Measurements from ENCODE around the gene STOX1.
"Not testable (repeated sequence)": the region's sequence is repeated elsewhere in the genome, so short reads cannot be mapped to it uniquely, and the experiment has no call there.

The STOX1 gene

DNA sequence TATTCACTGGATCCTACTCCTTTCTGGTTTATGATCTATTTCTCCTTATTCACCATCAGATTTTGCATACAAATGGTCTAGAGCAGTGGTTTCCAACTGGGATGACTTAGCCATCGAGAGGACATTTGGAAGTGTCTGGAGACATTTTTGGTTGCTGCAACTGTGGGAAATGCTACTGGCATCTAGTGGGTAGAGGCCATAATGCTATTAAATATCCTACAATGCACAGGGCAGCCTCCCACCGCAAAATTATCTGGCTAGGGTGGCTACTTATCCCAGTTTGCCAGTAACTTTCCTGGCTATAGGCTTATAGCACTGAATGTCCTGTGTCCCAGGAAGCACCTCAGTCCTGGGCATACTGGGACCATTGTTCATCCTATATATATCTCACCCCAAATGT lies 52.3 kb downstream of the STOX1 start:
- no peak for DNase-seq (ENCODE audit: low spot score)

DNA sequence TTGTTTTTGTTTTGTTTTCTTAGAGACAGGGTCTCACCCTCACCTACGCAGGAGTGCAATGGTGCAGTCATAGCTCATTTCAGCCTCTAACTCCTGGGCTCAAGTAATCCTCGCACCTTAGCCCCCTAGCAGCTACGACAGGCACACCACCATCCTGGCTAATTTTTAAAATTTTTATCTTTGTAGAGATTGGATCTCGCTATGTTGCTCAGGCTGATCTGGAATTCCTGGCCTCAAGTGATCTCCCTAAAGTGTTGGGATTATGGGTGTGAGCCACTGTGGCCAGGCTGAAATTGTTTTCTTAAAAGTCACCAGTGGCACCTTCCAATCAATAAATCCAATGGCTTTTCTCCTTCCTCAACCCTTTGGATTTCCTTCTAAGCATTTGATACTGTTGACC lies 52.9 kb downstream of the STOX1 start:
- DNase-seq (ENCODE audit: low spot score): no peak

DNA sequence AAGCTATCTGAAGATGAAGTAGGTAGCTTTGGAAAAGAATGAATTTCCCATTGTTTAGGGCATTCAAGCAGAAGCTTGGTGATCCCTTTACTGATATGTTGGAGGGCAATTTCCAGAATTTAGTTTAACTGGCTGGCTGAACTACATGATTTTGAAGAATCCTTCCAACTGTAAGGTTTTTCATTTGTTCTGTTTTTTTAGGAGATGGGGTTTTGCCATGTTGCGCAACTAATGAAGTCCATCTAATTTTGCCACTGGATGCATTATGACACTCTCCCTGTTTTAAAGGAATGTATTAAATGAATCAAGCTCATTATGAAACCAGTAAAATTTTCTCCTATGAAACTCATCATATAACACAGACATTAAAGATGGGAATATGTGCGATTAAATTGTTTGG lies 67.7 kb downstream of the STOX1 start:
- DNase-seq (ENCODE audit: low spot score): no peak

DNA sequence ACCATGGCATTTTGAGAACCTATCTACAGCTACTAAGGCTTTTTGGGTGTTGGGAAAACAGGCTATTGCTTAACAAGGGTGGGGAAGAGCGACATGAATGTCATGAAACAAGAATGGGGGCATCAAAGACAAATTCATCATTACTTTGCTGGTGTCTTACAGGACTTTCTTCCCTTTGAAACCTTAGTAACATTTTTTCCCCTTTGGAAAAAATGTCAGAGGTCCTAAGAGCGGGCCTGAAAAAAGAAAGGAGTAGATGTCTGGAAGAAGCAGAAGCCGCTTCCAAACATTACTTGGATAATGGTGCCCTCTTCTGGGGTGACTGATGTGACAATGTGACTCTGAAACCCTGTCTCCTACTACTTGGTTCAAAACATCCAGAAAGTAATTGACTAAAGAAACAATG lies 70.0 kb downstream of the STOX1 start:
- no peak for DNase-seq (ENCODE audit: low spot score)

DNA sequence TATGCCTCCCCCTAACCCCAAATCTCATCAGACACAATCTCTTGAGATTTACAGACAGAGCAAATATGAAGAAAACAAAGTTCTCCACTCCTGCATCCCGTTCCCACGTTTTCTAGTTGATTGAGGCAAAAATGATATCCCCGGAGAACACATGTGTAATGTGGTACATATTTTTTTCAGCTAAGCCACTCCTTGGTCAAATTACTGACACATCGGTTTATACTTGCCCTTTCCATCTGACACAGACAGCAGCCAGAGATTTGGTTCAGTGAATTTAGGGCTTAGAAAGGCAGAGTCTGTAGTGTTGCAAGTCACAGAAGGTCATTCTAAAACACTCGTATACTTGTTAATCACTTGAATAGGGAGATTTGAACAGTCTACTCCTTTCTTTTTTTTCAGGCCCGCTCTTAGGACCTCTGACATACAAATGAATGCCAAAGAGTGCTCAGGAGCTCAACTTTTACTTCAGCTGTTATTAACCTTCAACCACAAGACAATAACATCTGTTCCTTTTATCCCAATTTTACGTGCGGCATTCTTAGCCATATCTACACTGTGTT lies 71.9 kb downstream of the STOX1 start:
- DNase-seq (ENCODE audit: low spot score): no peak

DNA sequence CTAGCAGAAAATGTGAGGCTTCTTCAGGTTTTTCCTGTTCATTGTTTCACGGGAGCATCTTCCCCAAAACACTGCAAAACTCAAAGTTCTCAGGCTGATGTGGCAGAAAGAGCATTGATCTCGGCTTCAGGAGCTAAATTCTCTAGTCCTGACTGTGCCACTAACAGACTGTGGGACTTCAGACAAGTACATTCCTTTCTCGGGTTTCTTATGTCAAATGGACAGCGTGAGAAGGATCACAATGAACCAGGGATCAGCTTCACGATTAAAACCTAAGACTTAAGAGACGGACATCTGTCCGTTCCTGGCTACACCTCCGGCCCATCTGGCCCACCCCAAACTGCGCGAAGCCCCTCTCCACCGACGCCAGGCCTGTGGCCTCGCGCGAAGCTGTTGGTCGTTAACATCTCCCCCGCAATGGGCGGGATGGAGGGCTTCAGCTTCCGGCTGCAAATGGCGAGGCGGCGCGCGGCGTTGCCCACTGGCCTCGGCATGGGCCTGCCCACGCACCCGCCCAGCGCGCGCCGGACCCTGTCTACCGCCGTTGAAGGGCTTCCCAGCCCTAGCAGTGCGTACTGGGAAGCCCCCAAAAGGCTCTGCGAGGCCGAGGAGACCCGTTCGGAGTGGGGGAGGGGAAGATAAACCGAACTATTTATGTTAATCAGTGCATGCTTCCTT lies 73.2 kb downstream of the STOX1 start:
- DNase-seq (ENCODE audit: low spot score): peak; percentile 92

DNA sequence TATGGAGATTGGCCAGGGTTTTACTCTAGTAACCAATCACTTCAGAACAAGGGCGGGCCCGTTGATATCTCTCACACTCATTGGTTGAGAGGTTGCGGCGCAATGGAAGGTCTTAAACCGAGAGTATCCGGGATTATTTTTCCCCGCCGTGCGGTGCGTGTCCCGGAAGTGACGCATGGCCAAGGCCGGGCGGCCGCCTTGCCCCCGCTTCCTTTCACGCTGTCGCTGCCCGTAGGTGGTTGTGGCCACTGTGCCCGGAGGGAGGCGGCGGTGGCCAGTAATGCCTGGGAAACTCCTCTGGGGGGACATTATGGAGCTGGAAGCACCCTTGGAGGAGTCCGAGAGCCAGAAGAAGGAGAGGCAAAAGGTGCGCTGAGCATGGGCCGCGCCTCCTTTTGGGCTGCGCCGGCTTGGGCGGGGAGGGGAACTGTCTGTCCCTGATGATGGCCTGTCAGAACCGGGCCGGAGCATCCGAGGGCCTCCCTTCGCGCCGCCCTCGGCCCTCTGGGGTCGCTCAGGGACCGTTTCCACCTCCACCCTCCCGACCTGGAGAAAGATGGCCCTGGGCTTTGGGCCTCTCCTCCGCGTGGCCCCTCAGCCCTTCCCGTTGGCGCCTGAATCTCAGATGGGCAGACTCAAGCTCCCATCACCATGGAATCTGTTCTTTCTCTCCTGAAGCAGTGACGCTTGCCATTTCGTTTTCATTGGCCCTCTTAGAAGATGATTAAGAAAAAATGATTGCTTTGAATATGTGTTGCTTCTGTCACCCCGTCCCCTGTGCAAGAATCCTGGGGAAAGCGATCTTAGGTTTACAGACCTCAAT lies 74.0 kb downstream of the STOX1 start, which contains the start of gene DDX50:
TSS of gene DDX50 (plus strand) at position 211 of the 823 bp plus-strand sequence. CDS start at position 281, 70 bp downstream.
- DNase-seq (ENCODE audit: low spot score): peak; percentile 98

DNA sequence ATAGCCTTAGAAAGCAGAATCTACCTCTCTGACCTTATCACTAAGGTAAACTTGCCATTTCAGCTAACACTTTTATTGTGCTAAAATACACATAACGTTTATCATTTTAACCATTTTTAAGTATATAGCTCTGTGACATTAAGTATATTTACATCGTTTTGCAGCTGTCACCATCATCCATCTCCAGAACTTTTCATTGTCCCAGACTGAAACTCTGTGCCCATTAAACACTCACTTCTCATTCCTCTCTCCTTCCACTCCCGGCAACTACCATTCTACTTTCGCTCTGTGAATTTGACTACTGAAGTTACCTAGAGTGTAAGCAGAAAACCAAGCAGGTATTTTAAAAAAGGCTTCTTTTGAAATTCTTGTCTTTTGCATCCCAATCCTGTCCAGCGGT lies 75.1 kb downstream of the STOX1 start:
- no peak for DNase-seq (ENCODE audit: low spot score)

DNA sequence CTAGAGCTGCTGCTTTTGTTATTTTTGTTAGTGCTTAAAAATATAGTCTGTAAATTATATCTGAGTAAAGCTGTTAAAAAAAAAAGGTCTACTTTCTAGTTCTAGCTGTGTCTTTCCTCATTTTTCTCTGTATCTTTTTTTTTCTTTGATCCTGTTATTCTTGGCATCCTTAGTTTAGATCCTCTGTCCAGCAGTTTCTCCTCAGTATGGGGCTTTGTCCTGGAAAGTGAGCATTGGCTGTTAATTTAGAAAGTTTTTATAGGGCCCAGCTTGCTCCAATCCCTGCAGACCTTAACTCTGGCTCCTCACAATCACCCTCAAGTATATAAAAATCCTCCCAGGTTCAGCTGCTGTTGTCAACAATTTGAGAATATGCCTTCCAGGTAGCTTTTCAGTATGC lies 97.3 kb downstream of the STOX1 start:
- no peak for DNase-seq (ENCODE audit: low spot score)

DNA sequence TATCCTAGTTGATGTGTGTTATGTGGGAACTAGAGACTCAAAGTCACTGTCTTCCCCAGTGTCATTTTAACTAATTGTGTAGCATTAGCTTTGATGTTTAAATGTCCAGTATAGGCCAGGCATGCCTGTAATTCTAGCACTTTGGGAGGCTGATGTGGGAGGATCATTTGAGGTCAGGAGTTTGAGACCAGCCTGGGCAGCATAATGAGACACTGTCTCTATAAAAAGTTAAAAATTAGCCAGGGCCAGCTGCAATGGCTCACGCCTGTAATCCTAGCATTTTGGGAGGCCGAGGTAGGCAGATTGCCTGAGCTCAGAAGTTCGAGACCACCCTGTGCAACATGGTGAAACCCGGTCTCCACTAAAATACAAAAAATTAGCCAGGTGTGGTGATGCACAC lies 98.2 kb downstream of the STOX1 start:
- DNase-seq (ENCODE audit: low spot score): no peak

DNA sequence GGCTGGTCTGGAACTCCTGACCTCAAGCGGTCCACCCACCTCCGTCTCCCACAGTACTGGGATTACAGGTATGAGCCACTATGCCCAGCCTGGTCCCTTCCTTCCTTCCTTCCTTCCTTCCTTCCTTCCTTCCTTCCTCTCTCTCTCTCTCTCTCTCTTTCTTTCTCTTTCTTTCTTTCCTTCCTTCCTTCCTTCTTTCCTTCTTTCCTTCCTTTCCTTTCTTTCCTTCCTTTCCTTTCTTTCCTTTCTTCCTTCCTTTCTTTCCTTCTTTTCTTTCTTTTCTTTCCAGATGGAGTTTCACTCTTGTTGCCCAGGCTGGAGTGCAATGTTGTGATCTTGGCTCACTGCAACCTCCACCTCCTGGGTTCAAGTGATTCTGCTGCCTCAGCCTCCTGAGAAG lies 101.8 kb downstream of the STOX1 start:
- DNase-seq (ENCODE audit: low spot score): not testable (repeated sequence)

DNA sequence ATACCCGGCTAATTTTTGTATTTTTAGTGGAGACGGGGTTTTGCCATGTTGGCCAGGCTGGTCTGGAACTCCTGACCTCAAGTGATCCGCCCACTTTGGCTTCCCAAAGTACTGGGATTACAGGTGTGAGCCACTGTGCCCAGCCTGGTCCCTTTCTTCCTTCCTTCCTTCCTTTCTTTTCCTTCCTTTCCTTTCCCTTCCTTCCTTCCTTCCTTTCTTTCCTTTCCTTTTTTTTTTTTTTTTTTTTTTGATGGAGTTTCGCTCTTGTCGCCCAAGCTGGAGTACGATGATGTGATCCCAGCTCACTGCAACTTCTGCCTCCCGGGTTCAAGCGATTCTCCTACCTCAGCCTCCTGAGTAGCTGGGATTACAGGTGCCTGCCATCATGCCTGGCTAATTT lies 102.6 kb downstream of the STOX1 start:
- DNase-seq (ENCODE audit: low spot score): not testable (repeated sequence)

DNA sequence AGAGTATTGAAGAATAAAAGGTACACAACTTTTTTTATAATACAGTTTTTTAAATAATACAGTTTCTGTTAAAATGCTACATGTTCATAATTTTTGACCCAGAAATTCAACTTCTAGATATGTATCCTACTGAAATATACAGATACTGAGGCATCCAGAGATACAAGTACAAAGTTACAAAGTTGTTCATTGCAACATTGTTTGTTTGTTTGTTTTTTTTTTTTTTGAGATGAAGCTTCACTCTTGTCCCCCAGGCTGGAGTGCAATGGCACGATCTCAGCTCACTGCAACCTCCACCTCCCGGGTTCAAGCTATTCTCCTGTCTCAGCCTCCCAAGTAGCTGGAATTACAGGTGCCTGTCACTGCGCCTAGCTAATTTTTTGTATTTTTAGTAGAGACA lies 105.5 kb downstream of the STOX1 start:
- DNase-seq (ENCODE audit: low spot score): not testable (repeated sequence)

DNA sequence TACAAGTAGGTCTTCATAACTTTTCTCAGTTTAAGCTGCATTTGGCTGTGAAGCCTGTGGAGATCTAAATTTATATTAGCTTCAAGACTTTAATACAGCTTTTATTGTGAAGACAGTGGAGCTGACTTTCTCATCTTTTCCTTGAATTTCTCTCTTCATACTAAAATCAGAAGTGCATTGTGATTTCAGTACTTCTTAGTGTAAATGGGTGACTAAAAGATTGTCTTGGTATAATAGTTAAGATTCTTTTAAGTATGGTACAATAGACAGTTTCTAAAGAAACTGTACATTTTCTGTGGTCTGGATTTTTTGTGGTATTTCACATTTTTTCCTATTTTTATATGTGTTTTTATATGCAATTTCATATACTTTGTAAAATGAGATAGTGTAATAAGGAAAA lies 107.7 kb downstream of the STOX1 start:
- DNase-seq (ENCODE audit: low spot score): no peak

DNA sequence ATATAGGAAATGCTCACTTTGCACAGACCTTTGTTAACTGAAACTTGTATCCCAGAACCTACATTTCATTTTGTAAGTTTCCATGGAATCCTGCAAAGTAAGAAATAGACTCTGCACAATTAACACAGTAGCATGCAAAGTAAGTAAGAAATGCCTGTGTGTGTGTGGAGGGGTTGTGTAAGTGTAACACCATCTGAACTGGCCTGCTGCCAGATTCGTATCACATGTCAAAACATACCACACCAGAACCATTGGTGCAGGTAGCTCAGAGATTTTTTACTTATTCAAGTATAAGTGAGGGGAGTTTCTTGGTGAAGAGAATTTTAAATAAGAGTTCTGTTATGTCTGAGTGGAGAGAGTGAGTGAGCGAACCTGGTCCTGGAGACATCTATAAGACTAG lies 110.8 kb downstream of the STOX1 start:
- no peak for DNase-seq (ENCODE audit: low spot score)

DNA sequence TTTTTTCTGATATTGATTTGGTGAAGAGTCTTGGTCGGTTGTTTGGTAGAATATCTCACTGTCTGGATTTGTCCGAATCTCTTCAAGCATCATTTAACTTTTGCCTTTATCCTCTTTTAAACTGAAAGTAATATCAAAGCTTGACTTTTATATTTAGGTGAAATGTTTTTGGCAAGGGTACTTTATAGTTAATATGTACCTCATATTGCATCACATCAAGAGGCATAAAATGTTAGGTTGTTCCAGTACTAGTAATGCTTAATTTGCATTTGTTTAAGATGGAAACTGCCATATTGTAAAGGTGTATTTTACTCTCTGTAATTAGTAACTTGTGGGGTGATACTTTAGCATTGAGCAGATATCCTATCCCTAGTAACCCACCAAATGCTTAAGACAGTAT lies 111.6 kb downstream of the STOX1 start:
- no peak for DNase-seq (ENCODE audit: low spot score)

DNA sequence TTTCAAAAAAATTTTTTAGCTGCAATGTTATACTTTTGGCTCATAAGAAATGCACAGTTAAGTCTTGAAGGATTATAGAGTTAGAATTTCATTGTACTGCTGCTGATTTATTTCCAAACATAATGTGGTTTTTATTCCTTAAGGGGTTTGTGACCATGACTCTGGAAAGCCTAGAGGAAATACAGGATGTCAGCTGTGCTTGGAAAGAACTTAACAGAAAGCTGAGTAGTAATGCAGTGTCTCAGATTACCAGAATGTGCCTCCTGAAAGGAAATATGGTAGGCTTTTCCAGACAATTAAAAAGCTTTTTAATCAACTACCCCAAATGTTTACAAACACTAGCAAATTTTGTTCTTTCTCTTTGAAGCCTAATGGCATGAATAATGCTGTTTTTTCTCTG lies 113.6 kb downstream of the STOX1 start:
- DNase-seq (ENCODE audit: low spot score): not testable (repeated sequence)
